ENCODE measurements around the gene BOLA1.
A peak's percentile ranks its signal among the peaks of the same experiment; 100 is the strongest.

BOLA1 gene

GRCh38 chr1:149936170-149936991, 37.0 kb downstream of the BOLA1 start, which contains the start of gene MTMR11 (continued):
- TF ChIP-seq ZNF18 (tag by site-specific recombination; IDR thresholded peaks at IDR 0.05) (no peak), ZNF335 (tag by site-specific recombination; conservative IDR thresholded peaks at IDR 0.05) (peak; percentile 69), ZNF623 (tag by site-specific recombination; IDR thresholded peaks at IDR 0.05) (no peak), ZNF777 (tag by site-specific recombination; IDR thresholded peaks at IDR 0.05; ENCODE audit: borderline replicate concordance) (0 out of 2 replicates have a peak, but pooled peaks have one; percentile 16), KLF9 (tag by site-specific recombination; IDR thresholded peaks at IDR 0.05; ENCODE audit: low read depth) (peak; percentile 47; the same call in 1 of the 2 replicates)

GRCh38 chr1:149936992-149937705, 37.8 kb downstream of the BOLA1 start:
- CTCF ChIA-PET, result interaction anchor here (0.6 to 0.7 kb wide), 2 partner anchors 121 to 232 kb away, joined by 3 to 4 read pairs; no protein-coding TSS in a partner anchor
- POLR2A ChIA-PET, result interaction anchor here (1.5 to 4.3 kb wide), 3 partner anchors 9 to 49 kb away, joined by 7 to 48 read pairs (median 20); partner anchors contain the start of gene SF3B4
- Histone ChIP-seq H3K27ac (ENCODE audit: extremely low read depth, low read depth, low read length) (peak overlapping the region; percentile 33; the same call in 1 of the 2 replicates), H3K4me3 (ENCODE audit: low read depth, low read length) (peak overlapping the region; percentile 57), H3K36me3 (ENCODE audit: control insufficient read depth in 2 of 2, insufficient read depth in 1 of 2, low read length in 2 of 2) (peaks cover 0 to 16% of the 10 kb centered on the region in 2 experiments; a peak in 1 of 3 replicates), H3K9me3 (ENCODE audit: control insufficient read depth, insufficient read depth, low read depth, low read length) (no peaks in the 10 kb centered on the region), H3K4me1 (ENCODE audit: control insufficient read depth, insufficient read depth, low read length) (peaks cover 6% of the 10 kb centered on the region; the same call in 1 of the 2 replicates)
- TF ChIP-seq ZNF221 (tag by site-specific recombination; IDR thresholded peaks at IDR 0.05; ENCODE audit: borderline replicate concordance) (no peak), ZNF132 (tag by site-specific recombination; IDR thresholded peaks at IDR 0.05; ENCODE audit: borderline replicate concordance) (no peak), ZNF843 (tag by site-specific recombination; IDR thresholded peaks at IDR 0.05) (no peak), ZNF433 (tag by site-specific recombination; IDR thresholded peaks at IDR 0.05; ENCODE audit: low read depth) (no peak), IKZF3 (tag by site-specific recombination; IDR thresholded peaks at IDR 0.05) (no peak), ZNF792 (tag by site-specific recombination; IDR thresholded peaks at IDR 0.05) (no peak), PRDM10 (tag by site-specific recombination; IDR thresholded peaks at IDR 0.05) (peak; percentile 57), ZNF341 (tag by site-specific recombination; IDR thresholded peaks at IDR 0.05; ENCODE audit: low read depth) (peak; percentile 56), ZNF626 (tag by site-specific recombination; IDR thresholded peaks at IDR 0.05) (no peak), OSR2 (tag by site-specific recombination; IDR thresholded peaks at IDR 0.05) (no peak), ZNF214 (tag by site-specific recombination; IDR thresholded peaks at IDR 0.05; ENCODE audit: borderline replicate concordance) (no peak), REST (tag by site-specific recombination; IDR thresholded peaks at IDR 0.05) (no peak), ZBTB20 (tag by site-specific recombination; IDR thresholded peaks at IDR 0.05) (no peak)
- TF ChIP-seq, protein P1, sequence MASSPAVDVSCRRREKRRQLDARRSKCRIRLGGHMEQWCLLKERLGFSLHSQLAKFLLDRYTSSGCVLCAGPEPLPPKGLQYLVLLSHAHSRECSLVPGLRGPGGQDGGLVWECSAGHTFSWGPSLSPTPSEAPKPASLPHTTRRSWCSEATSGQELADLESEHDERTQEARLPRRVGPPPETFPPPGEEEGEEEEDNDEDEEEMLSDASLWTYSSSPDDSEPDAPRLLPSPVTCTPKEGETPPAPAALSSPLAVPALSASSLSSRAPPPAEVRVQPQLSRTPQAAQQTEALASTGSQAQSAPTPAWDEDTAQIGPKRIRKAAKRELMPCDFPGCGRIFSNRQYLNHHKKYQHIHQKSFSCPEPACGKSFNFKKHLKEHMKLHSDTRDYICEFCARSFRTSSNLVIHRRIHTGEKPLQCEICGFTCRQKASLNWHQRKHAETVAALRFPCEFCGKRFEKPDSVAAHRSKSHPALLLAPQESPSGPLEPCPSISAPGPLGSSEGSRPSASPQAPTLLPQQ (tag by site-specific recombination; IDR thresholded peaks at IDR 0.05), result no peak

All from HEK293 (cell line).